HepG2 (cell line): ENCODE results near the gene MLLT10. TPM values are rescaled to one million over a fixed set of nuclear protein-coding genes. Genes with fewer than 3 reads are reported as not detected.

Experiments used
- CHCHD3 ChIP-seq: sonication (generic); formaldehyde crosslinking; IDR thresholded peaks from 2 replicates; pipeline ENCODE4 v1.8.0; 2022; ENCODE audit warnings: mild to moderate bottlenecking, missing genetic modification reagents, moderate library complexity
- MAFF ChIP-seq: IDR thresholded peaks from 2 replicates; pipeline ENCODE4 v1.6.1; 2011; ENCODE audit warnings: low read depth, low read length, improper control_type of control experiment
- MNT ChIP-seq: fragments of 450-650 bp; IDR thresholded peaks from 2 replicates; pipeline ENCODE4 v1.6.1; 2016
- MXI1 ChIP-seq: IDR thresholded peaks from 3 replicates; pipeline ENCODE4 v1.6.1; 2012; ENCODE audit warnings: low read depth, low read length, inconsistent platforms, borderline replicate concordance
- PCBP1 ChIP-seq: fragments of 200-400 bp; formaldehyde crosslinking; IDR thresholded peaks from 2 replicates; pipeline ENCODE4 v1.6.1; 2017; ENCODE audit warnings: mild to moderate bottlenecking, low read depth, low read length, borderline replicate concordance
- PITX1 ChIP-seq: sonication (generic); formaldehyde crosslinking; IDR thresholded peaks from 2 replicates; pipeline ENCODE4 v1.5.1; 2020; ENCODE audit warnings: mild to moderate bottlenecking, missing genetic modification reagents
- TP53 ChIP-seq: sonication (generic); formaldehyde crosslinking; conservative IDR thresholded peaks from 2 replicates; pipeline ENCODE4 v1.4.0; 2020; ENCODE audit warnings: missing genetic modification reagents
- USF2 ChIP-seq, 2 experiments: sonication (generic) in 1 of 2; formaldehyde crosslinking in 1 of 2; IDR thresholded peaks; 2 replicates each; pipeline versions ENCODE4 v1.5.1 to v1.6.1; 2011 to 2020; ENCODE audit warnings: borderline replicate concordance in 1 of 2, low read depth in 1 of 2, low read length in 1 of 2, mild to moderate bottlenecking in 1 of 2, missing genetic modification reagents in 1 of 2, moderate library complexity in 1 of 2
- ZBTB20 ChIP-seq: sonication (generic); formaldehyde crosslinking; IDR thresholded peaks from 2 replicates; pipeline ENCODE4 v1.8.1; 2023; ENCODE audit warnings: missing genetic modification reagents, low read depth, mild to moderate bottlenecking, borderline replicate concordance
- ZHX1 ChIP-seq: sonication (generic); formaldehyde crosslinking; IDR thresholded peaks from 2 replicates; pipeline ENCODE4 v1.8.1; 2022; ENCODE audit warnings: low read depth, mild to moderate bottlenecking, missing genetic modification reagents
- ZNF234 ChIP-seq: sonication (generic); formaldehyde crosslinking; conservative IDR thresholded peaks from 2 replicates; pipeline ENCODE4 v1.5.1; 2020; ENCODE audit warnings: mild to moderate bottlenecking, missing genetic modification reagents
- polyA plus RNA-seq, 8 experiments: library from polyadenylated mRNA; depleted of rRNA in 3 of 8; stranded (reverse) in 7 of 8; unstranded in 1 of 8; fragments of >200 nt; fragmentation: Illumina TruSeq in 4 of 8; extraction: Trizol in 4 of 8; gene quantifications; 2 replicates each; pipeline versions ENCODE4 v1.2.1 to v1.2.3, GENCODE V29; 2011 to 2016; ENCODE audit warnings: low read depth in 4 of 8, missing spikeins in 1 of 8, mixed read lengths in 1 of 8; ENCODE audit not compliant: insufficient read depth in 1 of 8
- total RNA-seq, 5 experiments: library from RNA; depleted of rRNA; stranded (reverse); fragments of >200 nt; fragmentation: Illumina TruSeq; extraction: Trizol; gene quantifications; 2 replicates each; pipeline ENCODE4 v1.2.3, GENCODE V29; 2016; ENCODE audit warnings: low read depth in 1 of 5
- TF ChIP-seq, protein P1 (sequence below): sonication (generic); formaldehyde crosslinking; IDR thresholded peaks from 2 replicates; pipeline ENCODE4 v1.5.0; 2020; ENCODE audit warnings: mild to moderate bottlenecking, missing genetic modification reagents
- TF ChIP-seq, protein P2 (sequence below): sonication (generic); formaldehyde crosslinking; IDR thresholded peaks from 2 replicates; pipeline ENCODE4 v1.9.0; 2021; ENCODE audit warnings: missing genetic modification reagents, mild to moderate bottlenecking, borderline replicate concordance
- TF ChIP-seq, protein P3 (sequence below): sonication (generic); formaldehyde crosslinking; IDR thresholded peaks from 2 replicates; pipeline ENCODE4 v1.4.0; 2020; ENCODE audit warnings: missing genetic modification reagents

Gene MLLT10
- total and polyA plus RNA-seq, 2 of the 13 experiments (the other 11 are each of a cell fraction or from before 2014, with no cell fraction given) = 51.3 to 84.1 TPM

DNA sequence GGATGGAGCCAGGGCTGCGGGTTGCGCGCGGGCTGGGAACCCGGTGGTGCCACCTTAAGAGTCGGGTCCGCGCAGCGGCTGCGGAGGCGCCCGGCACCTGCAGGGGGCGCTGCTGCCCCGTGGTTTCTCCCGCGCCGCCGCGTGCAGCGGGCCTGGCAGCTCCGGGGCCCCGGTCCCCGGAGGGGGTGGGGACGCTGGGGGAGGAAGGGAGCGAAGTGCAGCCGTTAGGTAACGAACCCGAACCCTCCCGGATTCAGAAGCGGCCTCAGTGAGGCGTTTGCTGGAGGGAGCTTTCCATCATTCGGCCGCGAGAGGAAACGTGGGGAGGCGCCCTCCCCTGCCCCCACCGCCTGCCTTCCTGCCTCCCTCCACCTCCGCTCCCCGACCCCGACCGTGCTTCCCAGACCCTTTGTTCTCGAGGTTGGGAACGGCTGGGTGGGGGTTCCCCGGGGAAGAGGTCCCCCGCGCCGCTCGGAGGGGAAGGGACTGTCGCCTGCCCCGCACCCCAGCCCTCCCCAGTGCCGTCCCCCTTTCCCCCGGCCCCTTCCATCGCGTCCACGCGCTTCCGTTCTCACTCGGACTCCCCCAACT is 38.2 kb upstream of the MLLT10 start (continued):
- TF ChIP-seq, protein P1, sequence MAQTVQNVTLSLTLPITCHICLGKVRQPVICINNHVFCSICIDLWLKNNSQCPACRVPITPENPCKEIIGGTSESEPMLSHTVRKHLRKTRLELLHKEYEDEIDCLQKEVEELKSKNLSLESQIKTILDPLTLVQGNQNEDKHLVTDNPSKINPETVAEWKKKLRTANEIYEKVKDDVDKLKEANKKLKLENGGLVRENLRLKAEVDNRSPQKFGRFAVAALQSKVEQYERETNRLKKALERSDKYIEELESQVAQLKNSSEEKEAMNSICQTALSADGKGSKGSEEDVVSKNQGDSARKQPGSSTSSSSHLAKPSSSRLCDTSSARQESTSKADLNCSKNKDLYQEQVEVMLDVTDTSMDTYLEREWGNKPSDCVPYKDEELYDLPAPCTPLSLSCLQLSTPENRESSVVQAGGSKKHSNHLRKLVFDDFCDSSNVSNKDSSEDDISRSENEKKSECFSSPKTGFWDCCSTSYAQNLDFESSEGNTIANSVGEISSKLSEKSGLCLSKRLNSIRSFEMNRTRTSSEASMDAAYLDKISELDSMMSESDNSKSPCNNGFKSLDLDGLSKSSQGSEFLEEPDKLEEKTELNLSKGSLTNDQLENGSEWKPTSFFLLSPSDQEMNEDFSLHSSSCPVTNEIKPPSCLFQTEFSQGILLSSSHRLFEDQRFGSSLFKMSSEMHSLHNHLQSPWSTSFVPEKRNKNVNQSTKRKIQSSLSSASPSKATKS (CRISPR knock-in tag) = no peak; the same call in 1 of the 2 replicates
- TF ChIP-seq ZNF234 (CRISPR knock-in tag) (no peak; the same call in 1 of the 2 replicates), MNT (peak; percentile 62), PCBP1 (peak; percentile 98), CHCHD3 (CRISPR knock-in tag) (peak; percentile 85; the same call in 1 of the 2 replicates), TP53 (CRISPR knock-in tag) (no peak), ZBTB20 (CRISPR knock-in tag) (peak; percentile 60; the same call in 1 of the 2 replicates), USF2 (IDR thresholded peaks at IDR 0.05; ENCODE audit: low read depth, low read length) (no peak), USF2 (CRISPR knock-in tag; IDR thresholded peaks at IDR 0.05; ENCODE audit: borderline replicate concordance) (no peak; the same call in 1 of the 2 replicates), MXI1 (peak; percentile 93; the same call in 2 of the 3 replicates), ZHX1 (CRISPR knock-in tag) (peak; percentile 91; the same call in 1 of the 2 replicates), MAFF (no peak), PITX1 (peak; percentile 44; the same call in 1 of the 2 replicates)
- TF ChIP-seq, protein P2, sequence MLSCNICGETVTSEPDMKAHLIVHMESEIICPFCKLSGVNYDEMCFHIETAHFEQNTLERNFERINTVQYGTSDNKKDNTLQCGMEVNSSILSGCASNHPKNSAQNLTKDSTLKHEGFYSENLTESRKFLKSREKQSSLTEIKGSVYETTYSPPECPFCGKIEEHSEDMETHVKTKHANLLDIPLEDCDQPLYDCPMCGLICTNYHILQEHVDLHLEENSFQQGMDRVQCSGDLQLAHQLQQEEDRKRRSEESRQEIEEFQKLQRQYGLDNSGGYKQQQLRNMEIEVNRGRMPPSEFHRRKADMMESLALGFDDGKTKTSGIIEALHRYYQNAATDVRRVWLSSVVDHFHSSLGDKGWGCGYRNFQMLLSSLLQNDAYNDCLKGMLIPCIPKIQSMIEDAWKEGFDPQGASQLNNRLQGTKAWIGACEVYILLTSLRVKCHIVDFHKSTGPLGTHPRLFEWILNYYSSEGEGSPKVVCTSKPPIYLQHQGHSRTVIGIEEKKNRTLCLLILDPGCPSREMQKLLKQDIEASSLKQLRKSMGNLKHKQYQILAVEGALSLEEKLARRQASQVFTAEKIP = no peak
- TF ChIP-seq, protein P3, sequence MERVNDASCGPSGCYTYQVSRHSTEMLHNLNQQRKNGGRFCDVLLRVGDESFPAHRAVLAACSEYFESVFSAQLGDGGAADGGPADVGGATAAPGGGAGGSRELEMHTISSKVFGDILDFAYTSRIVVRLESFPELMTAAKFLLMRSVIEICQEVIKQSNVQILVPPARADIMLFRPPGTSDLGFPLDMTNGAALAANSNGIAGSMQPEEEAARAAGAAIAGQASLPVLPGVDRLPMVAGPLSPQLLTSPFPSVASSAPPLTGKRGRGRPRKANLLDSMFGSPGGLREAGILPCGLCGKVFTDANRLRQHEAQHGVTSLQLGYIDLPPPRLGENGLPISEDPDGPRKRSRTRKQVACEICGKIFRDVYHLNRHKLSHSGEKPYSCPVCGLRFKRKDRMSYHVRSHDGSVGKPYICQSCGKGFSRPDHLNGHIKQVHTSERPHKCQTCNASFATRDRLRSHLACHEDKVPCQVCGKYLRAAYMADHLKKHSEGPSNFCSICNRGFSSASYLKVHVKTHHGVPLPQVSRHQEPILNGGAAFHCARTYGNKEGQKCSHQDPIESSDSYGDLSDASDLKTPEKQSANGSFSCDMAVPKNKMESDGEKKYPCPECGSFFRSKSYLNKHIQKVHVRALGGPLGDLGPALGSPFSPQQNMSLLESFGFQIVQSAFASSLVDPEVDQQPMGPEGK = peak; percentile 99
